ENCODE results near the gene SLC7A6OS.

Gene SLC7A6OS

DNA sequence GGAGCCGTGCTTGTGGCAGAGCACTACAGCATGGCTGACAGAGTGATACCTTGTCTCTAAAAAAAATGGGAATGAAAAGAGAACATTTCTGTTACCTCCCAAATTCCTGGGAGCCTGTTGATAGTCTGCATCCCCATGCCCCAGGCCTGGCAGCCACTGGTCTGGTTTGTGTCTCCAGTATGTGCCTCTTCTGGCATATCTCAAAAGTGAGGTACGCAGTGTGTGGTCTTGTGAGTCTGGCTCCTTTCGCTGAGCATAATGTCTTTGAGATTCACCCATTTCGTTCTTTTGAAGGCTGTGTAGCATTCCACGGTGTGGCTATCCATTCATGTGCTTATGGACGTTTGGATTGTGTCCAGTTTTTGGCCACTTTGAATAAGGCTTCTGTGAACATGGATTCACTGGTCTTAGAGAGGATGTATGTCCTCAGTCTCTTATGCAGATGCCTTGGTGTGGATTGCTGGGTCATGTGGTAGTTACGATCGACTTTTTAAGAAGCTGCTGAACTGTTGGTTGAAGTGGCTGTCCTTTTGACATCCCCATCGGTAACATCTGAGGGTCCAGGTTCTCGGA is 39.2 kb upstream of the SLC7A6OS start:
- Mint-ChIP-seq H3K36me3 (ENCODE audit: low read depth) (peaks cover 100% of the 10 kb centered on the region), H3K9me3 (no peaks in the 10 kb centered on the region), H3K27ac (no peak overlapping the region), H3K27me3 (peaks cover 11% of the 10 kb centered on the region), H3K4me3 (no peak overlapping the region), H3K4me1 (ENCODE audit: low read depth) (peaks cover under 1% of the 10 kb centered on the region)
- intact Hi-C loops (cut with micrococcal nuclease) = no loop called here

- no peak overlapping the region for H3K27ac Mint-ChIP-seq
- no peak overlapping the region for H3K4me3 Mint-ChIP-seq
- peaks cover 3% of the 10 kb centered on the region for H3K27me3 Mint-ChIP-seq
- H3K36me3 Mint-ChIP-seq (ENCODE audit: low read depth) = peaks cover 97% of the 10 kb centered on the region
- intact Hi-C loops (cut with micrococcal nuclease) = no loop called here
- H3K4me1 Mint-ChIP-seq (ENCODE audit: low read depth) = no peaks in the 10 kb centered on the region
- H3K9me3 Mint-ChIP-seq = no peaks in the 10 kb centered on the region
Measured at GRCh38 chr16:68348639-68349445, 38.1 kb upstream of the SLC7A6OS start.

DNA sequence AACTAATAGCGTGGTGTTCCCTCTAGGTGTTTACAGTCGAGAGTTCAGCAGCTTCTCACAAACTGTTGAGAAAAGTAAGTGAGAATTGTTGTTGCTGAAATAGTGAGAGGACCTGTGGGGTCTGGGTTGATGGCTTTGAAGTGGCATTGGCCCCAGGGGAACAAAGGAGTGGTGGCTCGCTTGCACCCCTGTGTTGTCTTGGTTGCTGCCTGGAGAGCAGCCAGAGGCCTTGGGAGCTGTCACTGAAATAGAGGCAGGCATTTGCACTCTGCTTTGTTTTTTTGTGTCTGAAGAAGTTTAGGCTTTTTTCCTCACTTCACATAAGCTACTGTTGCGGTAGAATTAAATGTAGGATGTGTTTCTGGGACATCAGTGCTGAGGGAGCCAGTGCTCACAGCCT is 36.9 kb upstream of the SLC7A6OS start:
- Mint-ChIP-seq H3K36me3 (ENCODE audit: low read depth) (peaks cover 97% of the 10 kb centered on the region), H3K4me3 (no peak overlapping the region)
- intact Hi-C loops (cut with micrococcal nuclease) = no loop called here

GRCh38 chr16:68346892-68347480 is 36.2 kb upstream of the SLC7A6OS start:
- Mint-ChIP-seq H3K4me1 (ENCODE audit: low read depth) (no peaks in the 10 kb centered on the region), H3K36me3 (ENCODE audit: low read depth) (peaks cover 97% of the 10 kb centered on the region), H3K27me3 (no peaks in the 10 kb centered on the region), H3K27ac (peak overlapping the region; percentile 33), H3K9me3 (no peaks in the 10 kb centered on the region), H3K4me3 (no peak overlapping the region)
- intact Hi-C loops (cut with micrococcal nuclease) = no loop called here

More for the DNA sequence above, 36.9 kb upstream of the SLC7A6OS start:
- no peak overlapping the region for H3K27ac Mint-ChIP-seq
- H3K4me1 Mint-ChIP-seq (ENCODE audit: low read depth) = no peaks in the 10 kb centered on the region
- H3K9me3 Mint-ChIP-seq = no peaks in the 10 kb centered on the region
- no peaks in the 10 kb centered on the region for H3K27me3 Mint-ChIP-seq

GRCh38 chr16:68345958-68346635 is 35.4 kb upstream of the SLC7A6OS start:
- no peaks in the 10 kb centered on the region for H3K4me1 Mint-ChIP-seq (ENCODE audit: low read depth)
- peaks cover 97% of the 10 kb centered on the region for H3K36me3 Mint-ChIP-seq (ENCODE audit: low read depth)
- H3K27me3 Mint-ChIP-seq = no peaks in the 10 kb centered on the region
- H3K4me3 Mint-ChIP-seq = no peak overlapping the region
- H3K9me3 Mint-ChIP-seq = no peaks in the 10 kb centered on the region
- intact Hi-C loops (cut with micrococcal nuclease) = no loop called here
- peak overlapping the region; percentile 33 for H3K27ac Mint-ChIP-seq

DNA sequence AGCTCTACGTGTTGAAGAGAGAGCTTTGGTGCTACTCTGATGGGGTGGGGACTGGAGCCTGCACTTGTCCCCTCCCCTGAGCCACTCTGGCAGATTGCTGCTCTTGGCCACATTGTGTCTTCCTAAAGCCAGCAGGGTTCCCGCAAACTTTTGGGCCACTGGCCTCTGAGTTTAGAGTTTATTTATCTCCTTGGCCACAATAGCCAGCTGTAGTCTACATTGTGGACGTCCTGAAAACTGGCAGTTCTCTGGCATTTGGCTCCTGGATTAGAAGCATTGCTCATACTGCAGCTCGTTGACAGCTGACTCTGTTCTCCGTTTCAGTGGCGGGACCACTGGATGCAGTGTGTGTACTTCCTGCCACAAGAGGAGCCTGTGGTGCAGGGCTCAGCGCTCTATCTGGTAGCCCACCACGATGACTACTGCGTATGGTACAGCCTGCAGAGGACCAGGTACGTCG is 34.6 kb upstream of the SLC7A6OS start:
- no peaks in the 10 kb centered on the region for H3K4me1 Mint-ChIP-seq (ENCODE audit: low read depth)
- H3K27me3 Mint-ChIP-seq = no peaks in the 10 kb centered on the region
- H3K9me3 Mint-ChIP-seq = no peaks in the 10 kb centered on the region
- intact Hi-C loops (cut with micrococcal nuclease) = no loop called here
- H3K36me3 Mint-ChIP-seq (ENCODE audit: low read depth) = peaks cover 97% of the 10 kb centered on the region
- no peak overlapping the region for H3K4me3 Mint-ChIP-seq
- no peak overlapping the region for H3K27ac Mint-ChIP-seq

DNA sequence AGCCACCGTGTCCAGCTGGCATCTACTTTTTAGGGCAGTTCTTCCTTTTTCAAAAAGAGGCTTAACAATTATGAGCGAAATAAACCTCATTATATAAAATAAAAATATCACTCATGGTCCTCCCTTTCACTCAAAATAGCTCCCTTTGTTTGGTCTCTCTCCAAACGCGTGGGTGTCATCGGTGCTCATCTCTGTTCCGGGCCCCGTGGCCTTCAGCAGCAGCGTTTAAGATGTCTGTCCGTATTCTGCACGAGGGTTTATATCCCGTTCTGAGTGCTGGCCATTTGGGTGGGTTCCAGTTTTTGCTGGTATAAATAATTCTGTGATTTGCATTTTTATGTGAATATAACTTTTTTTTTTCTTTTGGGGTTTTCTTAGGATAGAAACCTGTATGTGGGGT is 33.5 kb upstream of the SLC7A6OS start:
- no peaks in the 10 kb centered on the region for H3K9me3 Mint-ChIP-seq
- H3K36me3 Mint-ChIP-seq (ENCODE audit: low read depth) = peaks cover 97% of the 10 kb centered on the region
- no peak overlapping the region for H3K4me3 Mint-ChIP-seq
- intact Hi-C loops (cut with micrococcal nuclease) = no loop called here
- no peaks in the 10 kb centered on the region for H3K4me1 Mint-ChIP-seq (ENCODE audit: low read depth)
- no peaks in the 10 kb centered on the region for H3K27me3 Mint-ChIP-seq
- no peak overlapping the region for H3K27ac Mint-ChIP-seq

- Mint-ChIP-seq H3K9me3 (no peaks in the 10 kb centered on the region), H3K27ac (no peak overlapping the region), H3K4me1 (ENCODE audit: low read depth) (no peaks in the 10 kb centered on the region), H3K4me3 (no peak overlapping the region), H3K36me3 (ENCODE audit: low read depth) (peaks cover 97% of the 10 kb centered on the region), H3K27me3 (no peaks in the 10 kb centered on the region)
- intact Hi-C loops (cut with micrococcal nuclease) = no loop called here
Measured at GRCh38 chr16:68343137-68343536, 32.4 kb upstream of the SLC7A6OS start.

GRCh38 chr16:68342620-68343019 is 31.9 kb upstream of the SLC7A6OS start:
- Mint-ChIP-seq H3K27me3 (no peaks in the 10 kb centered on the region), H3K4me3 (no peak overlapping the region), H3K36me3 (ENCODE audit: low read depth) (peaks cover 97% of the 10 kb centered on the region), H3K4me1 (ENCODE audit: low read depth) (no peaks in the 10 kb centered on the region), H3K27ac (no peak overlapping the region), H3K9me3 (no peaks in the 10 kb centered on the region)
- intact Hi-C loops (cut with micrococcal nuclease) = no loop called here

GRCh38 chr16:68339214-68339613 is 28.5 kb upstream of the SLC7A6OS start:
- H3K4me3 Mint-ChIP-seq = no peak overlapping the region
- no peak overlapping the region for H3K27ac Mint-ChIP-seq
- H3K9me3 Mint-ChIP-seq = no peaks in the 10 kb centered on the region
- intact Hi-C loops (cut with micrococcal nuclease) = no loop called here
- peaks cover 93% of the 10 kb centered on the region for H3K36me3 Mint-ChIP-seq (ENCODE audit: low read depth)
- H3K27me3 Mint-ChIP-seq = no peaks in the 10 kb centered on the region
- peaks cover 4% of the 10 kb centered on the region for H3K4me1 Mint-ChIP-seq (ENCODE audit: low read depth)

- intact Hi-C loops (cut with micrococcal nuclease) = no loop called here
- Mint-ChIP-seq H3K4me3 (no peak overlapping the region), H3K36me3 (ENCODE audit: low read depth) (peaks cover 90% of the 10 kb centered on the region), H3K4me1 (ENCODE audit: low read depth) (peaks cover 7% of the 10 kb centered on the region), H3K27ac (no peak overlapping the region), H3K9me3 (no peaks in the 10 kb centered on the region), H3K27me3 (no peaks in the 10 kb centered on the region)
Measured at GRCh38 chr16:68338326-68339119, 27.8 kb upstream of the SLC7A6OS start.

- H3K4me3 Mint-ChIP-seq = no peak overlapping the region
- peaks cover 58% of the 10 kb centered on the region for H3K36me3 Mint-ChIP-seq (ENCODE audit: low read depth)
- intact Hi-C loops (cut with micrococcal nuclease) = no loop called here
- no peaks in the 10 kb centered on the region for H3K27me3 Mint-ChIP-seq
- H3K9me3 Mint-ChIP-seq = no peaks in the 10 kb centered on the region
- H3K27ac Mint-ChIP-seq = no peak overlapping the region
- H3K4me1 Mint-ChIP-seq (ENCODE audit: low read depth) = peaks cover 27% of the 10 kb centered on the region
Measured at GRCh38 chr16:68335175-68335574, 24.4 kb upstream of the SLC7A6OS start.

GRCh38 chr16:68332411-68333121 is 21.8 kb upstream of the SLC7A6OS start:
- H3K27ac Mint-ChIP-seq = peak overlapping the region; percentile 77
- no peaks in the 10 kb centered on the region for H3K9me3 Mint-ChIP-seq
- H3K36me3 Mint-ChIP-seq (ENCODE audit: low read depth) = peaks cover 43% of the 10 kb centered on the region
- peak overlapping the region; percentile 18 for H3K4me3 Mint-ChIP-seq
- H3K4me1 Mint-ChIP-seq (ENCODE audit: low read depth) = peaks cover 27% of the 10 kb centered on the region
- no peaks in the 10 kb centered on the region for H3K27me3 Mint-ChIP-seq
- intact Hi-C loops (cut with micrococcal nuclease) = no loop called here

Data from dendritic cell treated with granulocyte-macrophage colony-stimulating factor and Interleukin-4, amounts not matched to agents 40 ng/mL and 50 ng/mL, for 4 days (primary cell).